GM23338 (cell line): Measurements from ENCODE around the gene RAB27B. TPM values are rescaled to one million over a fixed set of nuclear protein-coding genes. Genes with fewer than 3 reads are reported as not detected.

Experiments used
- CTCF ChIP-seq, 2 experiments: fragments of 200-600 bp in 1 of 2; sonication (generic) in 1 of 2; conservative IDR thresholded peaks; 2 replicates each; pipeline versions ENCODE4 v1.5.1 to v1.6.1; 2016 to 2017; ENCODE audit warnings: antibody characterized with exemption in 2 of 2, low read depth in 2 of 2, mild to moderate bottlenecking in 2 of 2, moderate library complexity in 1 of 2
- ETS1 ChIP-seq: IDR thresholded peaks from 2 replicates; pipeline ENCODE4 v1.6.1; 2016; ENCODE audit warnings: antibody characterized with exemption
- EZH2 ChIP-seq: fragments of 200-600 bp; sonication (generic); IDR thresholded peaks from one replicate; pipeline ENCODE4 v1.8.0; 2017; ENCODE audit warnings: antibody characterized with exemption, mild to moderate bottlenecking, low read depth; ENCODE audit not compliant: unreplicated experiment
- JUNB ChIP-seq: IDR thresholded peaks from one replicate; pipeline ENCODE4 v1.6.1; 2016; ENCODE audit warnings: antibody characterized with exemption; ENCODE audit not compliant: unreplicated experiment
- POLR2AphosphoS5 ChIP-seq: IDR thresholded peaks from 2 replicates; pipeline ENCODE4 v1.6.1; 2016; ENCODE audit warnings: antibody characterized with exemption, low read depth
- STAT1 ChIP-seq: IDR thresholded peaks from one replicate; pipeline ENCODE4 v1.6.1; 2016; ENCODE audit warnings: antibody characterized with exemption; ENCODE audit not compliant: unreplicated experiment
- ZNF114 ChIP-seq: fragments of 250-450 bp; sonication (Bioruptor Pico); IDR thresholded peaks from 2 replicates; pipeline ENCODE4 v1.5.0; 2020; ENCODE audit warnings: mild to moderate bottlenecking, moderate library complexity
- ZNF331 ChIP-seq: fragments of 250-450 bp; sonication (Bioruptor Pico); IDR thresholded peaks from 2 replicates; pipeline ENCODE4 v1.5.0; 2020; ENCODE audit warnings: low read depth, mild to moderate bottlenecking, moderate library complexity
- ZNF462 ChIP-seq: fragments of 250-450 bp; sonication (Bioruptor Pico); IDR thresholded peaks from 2 replicates; pipeline ENCODE4 v1.5.0; 2020; ENCODE audit warnings: mild to moderate bottlenecking, moderate library complexity
- polyA plus RNA-seq: library from polyadenylated mRNA; unstranded; fragments of >200 nt; fragmentation: Nextera tagmentation; extraction: Ambion mirVana; gene quantifications from 2 replicates; pipeline ENCODE4 v1.2.1, GENCODE V29; 2016
- total RNA-seq: library from RNA; depleted of rRNA; stranded (reverse); fragments of >200 nt; shearing (Covaris generic); gene quantifications from 2 replicates; pipeline ENCODE4 v1.2.3, GENCODE V29; 2014

The RAB27B gene
- total and polyA plus RNA-seq, 2 experiments from 2014 or later = 0.13 to 0.56 TPM

GRCh38 chr18:54879691-54880090, 51.4 kb downstream of the RAB27B start (continued):
- no peak for TF ChIP-seq ZNF462 (CRISPR knock-in tag)
- no peak for TF ChIP-seq ZNF114
- TF ChIP-seq STAT1 = no peak
- no peak for TF ChIP-seq ETS1
- TF ChIP-seq EZH2 = no peak
- TF ChIP-seq ZNF331 (CRISPR knock-in tag) = no peak
- no peak for TF ChIP-seq POLR2AphosphoS5
- TF ChIP-seq JUNB = no peak
- no peak for TF ChIP-seq CTCF (conservative IDR thresholded peaks at IDR 0.05; ENCODE audit: low read depth in 2 of 2)
